ENCODE measurements around the gene PKP3.
"Not testable (repeated sequence)": the region's sequence is repeated elsewhere in the genome, so short reads cannot be mapped to it uniquely, and the experiment has no call there.

The PKP3 gene, protein sequence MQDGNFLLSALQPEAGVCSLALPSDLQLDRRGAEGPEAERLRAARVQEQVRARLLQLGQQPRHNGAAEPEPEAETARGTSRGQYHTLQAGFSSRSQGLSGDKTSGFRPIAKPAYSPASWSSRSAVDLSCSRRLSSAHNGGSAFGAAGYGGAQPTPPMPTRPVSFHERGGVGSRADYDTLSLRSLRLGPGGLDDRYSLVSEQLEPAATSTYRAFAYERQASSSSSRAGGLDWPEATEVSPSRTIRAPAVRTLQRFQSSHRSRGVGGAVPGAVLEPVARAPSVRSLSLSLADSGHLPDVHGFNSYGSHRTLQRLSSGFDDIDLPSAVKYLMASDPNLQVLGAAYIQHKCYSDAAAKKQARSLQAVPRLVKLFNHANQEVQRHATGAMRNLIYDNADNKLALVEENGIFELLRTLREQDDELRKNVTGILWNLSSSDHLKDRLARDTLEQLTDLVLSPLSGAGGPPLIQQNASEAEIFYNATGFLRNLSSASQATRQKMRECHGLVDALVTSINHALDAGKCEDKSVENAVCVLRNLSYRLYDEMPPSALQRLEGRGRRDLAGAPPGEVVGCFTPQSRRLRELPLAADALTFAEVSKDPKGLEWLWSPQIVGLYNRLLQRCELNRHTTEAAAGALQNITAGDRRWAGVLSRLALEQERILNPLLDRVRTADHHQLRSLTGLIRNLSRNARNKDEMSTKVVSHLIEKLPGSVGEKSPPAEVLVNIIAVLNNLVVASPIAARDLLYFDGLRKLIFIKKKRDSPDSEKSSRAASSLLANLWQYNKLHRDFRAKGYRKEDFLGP

DNA sequence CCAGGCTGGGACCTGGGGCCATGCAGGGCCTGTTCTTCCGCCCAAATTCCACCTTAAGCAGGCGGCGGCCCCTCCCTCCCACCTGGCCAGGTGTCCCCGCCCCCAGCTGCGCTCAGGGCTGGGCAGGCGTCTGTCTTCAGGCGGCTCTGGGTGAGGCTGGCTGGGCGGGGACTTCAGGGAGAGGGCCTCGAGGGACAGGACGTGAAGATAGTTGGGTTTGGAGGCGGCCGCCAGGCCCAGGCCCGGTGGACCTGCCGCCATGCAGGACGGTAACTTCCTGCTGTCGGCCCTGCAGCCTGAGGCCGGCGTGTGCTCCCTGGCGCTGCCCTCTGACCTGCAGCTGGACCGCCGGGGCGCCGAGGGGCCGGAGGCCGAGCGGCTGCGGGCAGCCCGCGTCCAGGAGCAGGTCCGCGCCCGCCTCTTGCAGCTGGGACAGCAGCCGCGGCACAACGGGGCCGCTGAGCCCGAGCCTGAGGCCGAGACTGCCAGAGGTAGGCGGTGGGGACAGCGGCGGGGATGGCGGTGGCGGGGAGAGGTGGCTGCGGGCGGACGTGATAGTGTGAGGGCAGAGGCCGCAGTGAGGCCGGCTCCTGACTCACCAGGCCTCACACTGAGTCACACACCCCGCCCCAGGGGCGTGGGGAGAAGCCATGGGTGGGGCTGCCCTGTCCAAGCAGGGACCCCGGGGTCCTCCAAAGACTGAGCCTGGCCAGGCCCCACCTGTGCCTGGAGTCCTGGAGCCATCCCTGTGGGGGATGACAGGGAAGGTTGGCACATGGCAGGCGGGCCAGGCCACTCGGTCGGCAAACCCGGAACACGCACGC, at the start of gene PKP3:
Gene PKP3 (plus strand): TSS at position 176 of the 824 bp plus-strand sequence. CDS start 84 bp downstream, at position 260.
- TF ChIP-seq, protein P1, sequence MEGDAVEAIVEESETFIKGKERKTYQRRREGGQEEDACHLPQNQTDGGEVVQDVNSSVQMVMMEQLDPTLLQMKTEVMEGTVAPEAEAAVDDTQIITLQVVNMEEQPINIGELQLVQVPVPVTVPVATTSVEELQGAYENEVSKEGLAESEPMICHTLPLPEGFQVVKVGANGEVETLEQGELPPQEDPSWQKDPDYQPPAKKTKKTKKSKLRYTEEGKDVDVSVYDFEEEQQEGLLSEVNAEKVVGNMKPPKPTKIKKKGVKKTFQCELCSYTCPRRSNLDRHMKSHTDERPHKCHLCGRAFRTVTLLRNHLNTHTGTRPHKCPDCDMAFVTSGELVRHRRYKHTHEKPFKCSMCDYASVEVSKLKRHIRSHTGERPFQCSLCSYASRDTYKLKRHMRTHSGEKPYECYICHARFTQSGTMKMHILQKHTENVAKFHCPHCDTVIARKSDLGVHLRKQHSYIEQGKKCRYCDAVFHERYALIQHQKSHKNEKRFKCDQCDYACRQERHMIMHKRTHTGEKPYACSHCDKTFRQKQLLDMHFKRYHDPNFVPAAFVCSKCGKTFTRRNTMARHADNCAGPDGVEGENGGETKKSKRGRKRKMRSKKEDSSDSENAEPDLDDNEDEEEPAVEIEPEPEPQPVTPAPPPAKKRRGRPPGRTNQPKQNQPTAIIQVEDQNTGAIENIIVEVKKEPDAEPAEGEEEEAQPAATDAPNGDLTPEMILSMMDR (IDR thresholded peaks at IDR 0.05; ENCODE audit: borderline replicate concordance, insufficient read depth, low read depth, low read length), result no peak
- H3K4me3 ChIP-seq (ENCODE audit: low read depth, low read length), result no peak within 1 kb of the TSS

DNA sequence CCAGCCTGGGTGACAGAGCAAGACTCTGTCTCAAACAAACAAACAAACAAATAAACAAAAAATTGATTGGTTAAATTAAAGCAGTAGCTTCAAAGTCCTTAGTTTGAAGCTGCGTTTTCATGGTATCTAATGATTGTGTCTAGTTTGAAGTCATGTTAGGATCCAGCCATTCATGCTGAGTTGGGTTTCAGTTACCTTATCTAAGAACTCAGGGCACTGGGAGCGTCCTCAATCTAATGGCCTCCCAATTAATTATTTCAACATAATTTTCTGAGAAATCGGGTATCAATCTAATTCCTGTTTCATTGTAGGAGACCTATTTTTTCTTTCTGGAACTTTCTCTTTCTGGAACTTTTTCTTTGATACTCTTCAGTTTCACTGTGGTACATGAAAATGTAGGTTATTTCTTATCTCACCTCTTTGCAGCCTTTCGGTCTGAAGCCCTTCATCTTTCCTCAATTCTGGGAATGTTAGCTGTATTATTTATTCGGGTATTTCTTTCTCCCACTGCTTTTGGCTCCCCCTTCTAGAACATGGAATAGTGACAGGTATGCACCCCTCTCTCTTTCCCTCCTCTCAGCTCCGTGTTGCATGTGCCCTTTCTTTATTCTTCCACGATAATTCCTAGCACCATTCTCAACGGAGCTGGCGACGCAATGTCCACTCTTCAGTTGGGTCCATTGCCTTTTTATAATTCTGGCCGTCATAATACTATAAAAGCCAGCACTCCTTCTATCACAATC, 49.0 kb upstream of the PKP3 start:
- TF ChIP-seq, protein P1 (IDR thresholded peaks at IDR 0.05; ENCODE audit: borderline replicate concordance, insufficient read depth, low read depth, low read length), result no peak
- H3K4me3 ChIP-seq (ENCODE audit: low read depth, low read length), result no peak overlapping the region

DNA sequence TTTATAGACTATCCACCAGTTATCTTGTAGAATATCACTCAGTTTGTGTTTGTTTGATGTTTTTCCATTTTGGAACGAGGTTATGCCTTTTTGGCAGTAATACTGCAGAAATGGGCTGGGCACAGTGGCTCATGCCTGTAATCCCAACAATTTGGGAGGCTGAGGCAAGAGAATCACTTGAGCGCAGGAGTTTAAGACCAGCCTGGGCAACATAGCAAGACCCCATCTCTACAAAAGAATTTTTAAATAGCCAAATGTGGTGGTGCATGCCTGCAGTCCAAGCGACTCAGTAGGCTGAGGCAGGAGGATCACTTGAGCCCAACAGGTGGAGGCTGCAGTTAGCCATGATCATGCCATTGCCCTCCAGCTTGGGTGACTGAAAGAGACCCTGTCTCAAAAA, 47.5 kb upstream of the PKP3 start:
- TF ChIP-seq, protein P1 (IDR thresholded peaks at IDR 0.05; ENCODE audit: borderline replicate concordance, insufficient read depth, low read depth, low read length), result no peak
- no peak overlapping the region for H3K4me3 ChIP-seq (ENCODE audit: low read depth, low read length)

DNA sequence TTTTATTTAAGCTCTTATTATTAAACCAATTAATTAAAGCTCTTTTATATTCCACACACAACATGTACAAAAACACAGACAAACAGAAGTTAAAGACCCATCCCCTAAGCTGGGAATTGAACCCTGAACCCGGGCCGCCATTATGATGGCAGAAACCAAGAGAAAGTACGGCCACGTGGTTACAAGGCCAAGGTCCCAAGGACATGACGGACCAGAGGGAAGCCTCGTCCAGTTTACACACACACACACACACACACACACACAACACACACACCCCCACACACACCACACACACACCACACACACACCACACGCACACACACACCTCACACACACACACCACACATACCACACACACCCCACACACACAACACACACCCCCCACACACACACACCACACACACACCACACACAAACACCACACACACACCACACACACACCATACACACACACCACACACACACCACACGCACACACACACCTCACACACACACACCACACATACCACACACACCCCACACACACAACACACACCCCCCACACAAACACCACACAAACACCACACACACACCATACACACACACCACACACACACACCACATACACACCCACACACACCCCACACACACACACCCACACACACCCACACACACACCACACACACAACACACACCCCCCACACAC, 44.6 kb upstream of the PKP3 start:
- H3K4me3 ChIP-seq (ENCODE audit: low read depth, low read length), result not testable (repeated sequence)

DNA sequence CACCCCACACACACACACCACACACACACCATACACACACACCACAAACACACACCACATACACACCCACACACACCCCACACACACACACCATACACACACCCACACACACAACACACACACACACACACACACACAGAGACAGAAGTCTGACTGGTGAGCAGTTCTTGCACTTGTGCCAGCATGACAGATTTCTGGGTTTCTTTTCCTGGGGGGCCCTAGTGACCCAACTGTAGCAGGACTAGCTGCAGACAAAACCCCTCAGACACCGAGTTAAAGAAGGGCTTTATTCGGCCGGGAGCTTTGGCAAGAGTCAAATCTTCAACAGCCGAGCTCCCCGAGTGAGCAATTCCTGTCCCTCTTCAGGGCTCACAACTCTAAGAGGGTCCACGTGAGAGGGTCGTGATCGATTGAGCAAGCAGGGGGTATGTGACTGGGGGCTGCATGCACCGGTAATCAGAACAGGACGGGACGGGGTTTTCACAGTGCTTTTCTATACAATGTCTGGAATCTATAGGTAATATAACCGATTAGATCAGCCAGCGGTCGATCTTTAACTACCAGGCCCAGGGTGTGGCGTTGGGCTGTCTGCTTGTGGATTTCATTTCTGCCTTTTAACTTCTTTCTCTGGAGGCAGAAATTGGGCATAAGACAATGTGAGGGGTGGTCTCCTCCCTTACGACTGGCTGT, 43.8 kb upstream of the PKP3 start:
- not testable (repeated sequence) for H3K4me3 ChIP-seq (ENCODE audit: low read depth, low read length)

DNA sequence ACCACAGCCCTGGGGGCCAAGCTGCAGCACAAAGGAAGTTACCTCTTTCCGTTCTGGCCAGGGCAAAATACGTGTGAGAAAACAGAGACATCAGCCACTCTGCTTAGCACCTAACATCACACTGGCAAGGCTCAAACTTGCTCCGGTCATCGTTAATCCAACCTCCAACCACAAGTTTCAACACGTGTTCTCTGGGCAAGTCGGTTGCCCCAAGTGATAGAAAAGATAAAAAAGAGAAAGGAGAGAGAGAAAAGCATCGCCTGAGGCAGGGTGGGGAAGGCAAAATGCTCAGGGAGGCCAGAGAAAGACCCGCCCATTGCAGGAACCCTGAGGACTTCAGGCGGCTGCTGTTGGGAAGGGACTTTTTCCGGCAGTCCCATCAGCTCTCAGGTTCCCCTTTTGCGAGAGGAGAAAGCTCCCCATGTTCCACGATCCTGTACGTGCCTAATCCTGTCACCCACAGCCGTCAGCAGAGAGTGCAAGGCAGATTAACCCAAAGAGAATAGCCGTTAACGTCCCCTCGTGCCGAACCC, 43.2 kb upstream of the PKP3 start:
- TF ChIP-seq, protein P1 (IDR thresholded peaks at IDR 0.05; ENCODE audit: borderline replicate concordance, insufficient read depth, low read depth, low read length), result no peak
- H3K4me3 ChIP-seq (ENCODE audit: low read depth, low read length), result no peak overlapping the region

DNA sequence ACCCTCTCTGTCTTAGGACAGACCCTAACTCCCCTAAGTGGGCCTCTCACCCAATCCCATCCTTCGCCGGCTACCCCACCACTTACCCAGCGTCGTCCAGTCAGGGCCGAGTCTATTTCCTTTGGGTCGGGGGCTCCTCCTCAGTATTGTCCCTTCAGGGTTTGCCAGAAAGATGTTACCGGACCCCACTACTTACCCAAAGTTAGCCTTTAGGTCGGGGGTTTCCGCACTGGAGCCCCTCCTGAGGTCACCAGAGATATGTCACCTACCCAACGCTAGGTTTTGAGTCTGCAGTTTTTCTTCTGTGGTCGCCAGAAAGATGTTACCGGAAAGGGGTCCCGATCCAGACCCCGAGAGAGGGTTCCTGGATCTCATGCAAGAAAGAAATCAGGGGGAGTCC, 42.6 kb upstream of the PKP3 start:
- TF ChIP-seq, protein P1 (IDR thresholded peaks at IDR 0.05; ENCODE audit: borderline replicate concordance, insufficient read depth, low read depth, low read length), result no peak
- H3K4me3 ChIP-seq (ENCODE audit: low read depth, low read length), result no peak overlapping the region
